Astrocyte (in vitro differentiated cells and primary cell): ENCODE data around the gene MTCL3.

Source experiments
- DNase-seq: peaks from one replicate; pipeline ENCODE4 v3.0.0-alpha.2; 2010; ENCODE audit warnings: low read depth
- FAIRE-seq: peaks from 2 replicates; lab custom pipeline; 2011; peaks lifted over from hg19 to GRCh38; lab: Jason Lieb, UNC
- H2AFZ ChIP-seq: 2 replicates; pipeline ENCODE4 v1.6.0; 2012; ENCODE audit warnings: low read depth, low read length, inconsistent platforms
- H3K27ac ChIP-seq: 2 replicates; pipeline ENCODE4 v1.5.1; 2011; ENCODE audit warnings: low read depth, low read length, inconsistent platforms
- H3K27me3 ChIP-seq: 2 replicates; pipeline ENCODE4 v1.6.0; 2011; ENCODE audit warnings: low read length, inconsistent platforms; ENCODE audit not compliant: insufficient read depth
- H3K36me3 ChIP-seq: 2 replicates; pipeline ENCODE4 v1.5.1; 2011; ENCODE audit warnings: low read length, inconsistent platforms; ENCODE audit not compliant: insufficient read depth
- H3K4me1 ChIP-seq: 2 replicates; pipeline ENCODE4 v1.5.1; 2011; ENCODE audit warnings: low read length, inconsistent platforms; ENCODE audit not compliant: insufficient read depth
- H3K4me2 ChIP-seq: 2 replicates; pipeline ENCODE4 v1.6.0; 2012; ENCODE audit warnings: low read length, inconsistent platforms
- H3K4me3 ChIP-seq: 2 replicates; pipeline ENCODE4 v1.5.1; 2011; ENCODE audit warnings: low read depth, mild to moderate bottlenecking, low read length, inconsistent platforms; ENCODE audit not compliant: insufficient read depth
- H3K79me2 ChIP-seq: 2 replicates; pipeline ENCODE4 v1.6.0; 2012; ENCODE audit warnings: mild to moderate bottlenecking, low read length, inconsistent platforms; ENCODE audit not compliant: insufficient read depth
- H3K9ac ChIP-seq: 2 replicates; pipeline ENCODE4 v1.6.0; 2012; ENCODE audit warnings: mild to moderate bottlenecking, low read length, inconsistent platforms
- H3K9me3 ChIP-seq: 2 replicates; pipeline ENCODE4 v1.5.1; 2012; ENCODE audit warnings: low read depth, mild to moderate bottlenecking, low read length, inconsistent platforms; ENCODE audit not compliant: insufficient read depth
- H4K20me1 ChIP-seq: 2 replicates; pipeline ENCODE4 v1.6.0; 2012; ENCODE audit warnings: low read length, inconsistent platforms; ENCODE audit not compliant: insufficient read depth
- H3K27ac Mint-ChIP-seq: one replicate; pipeline ENCODE4 v1.8.0; 2021; ENCODE audit warnings: mild to moderate bottlenecking, mixed read lengths; ENCODE audit not compliant: unreplicated experiment
- H3K27me3 Mint-ChIP-seq: one replicate; pipeline ENCODE4 v1.8.0; 2021; ENCODE audit warnings: low read depth, mixed read lengths; ENCODE audit not compliant: unreplicated experiment
- H3K36me3 Mint-ChIP-seq: one replicate; pipeline ENCODE4 v1.8.0; 2021; ENCODE audit warnings: low read depth, mixed read lengths; ENCODE audit not compliant: unreplicated experiment
- H3K4me1 Mint-ChIP-seq: one replicate; pipeline ENCODE4 v1.8.0; 2021; ENCODE audit warnings: low read depth, mixed read lengths; ENCODE audit not compliant: unreplicated experiment
- H3K4me3 Mint-ChIP-seq: one replicate; pipeline ENCODE4 v1.8.0; 2021; ENCODE audit warnings: mild to moderate bottlenecking, moderate library complexity, mixed read lengths; ENCODE audit not compliant: unreplicated experiment
- H3K9me3 Mint-ChIP-seq: one replicate; pipeline ENCODE4 v1.8.0; 2021; ENCODE audit warnings: mild to moderate bottlenecking, mixed read lengths; ENCODE audit not compliant: unreplicated experiment
- CTCF ChIP-seq: IDR thresholded peaks from 2 replicates; pipeline ENCODE4 v1.5.1; 2011; ENCODE audit warnings: low read depth, mild to moderate bottlenecking, inconsistent platforms, low read length, moderate library complexity; ENCODE audit not compliant: insufficient read depth
- EZH2 ChIP-seq: IDR thresholded peaks from 2 replicates; pipeline ENCODE4 v1.6.1; 2012; ENCODE audit warnings: mild to moderate bottlenecking, low read length, inconsistent platforms; ENCODE audit not compliant: insufficient read depth

The MTCL3 gene

DNA sequence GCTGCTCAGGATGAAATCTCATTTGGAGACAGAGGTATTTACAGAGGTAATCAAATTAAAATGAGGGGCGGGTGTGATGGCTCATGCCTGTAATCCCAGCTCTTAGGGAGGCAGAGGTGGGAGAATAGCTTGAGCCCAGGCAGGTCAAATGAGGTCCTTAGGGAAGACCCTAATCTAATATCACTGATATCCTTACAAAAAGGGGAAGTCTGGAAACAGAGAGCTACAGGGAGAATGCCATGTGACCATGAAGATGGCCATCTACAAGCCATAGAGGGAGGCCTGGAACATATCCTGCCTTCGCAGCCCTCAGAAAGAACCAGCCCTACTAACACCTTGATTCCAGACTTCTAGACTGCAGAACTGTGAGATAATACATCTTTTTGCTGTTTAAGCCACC, 8.3 kb downstream of the MTCL3 start:
- Mint-ChIP-seq H3K27ac (no peak overlapping the region), H3K4me1 (peaks cover 10% of the 10 kb centered on the region), H3K36me3 (peaks cover 23% of the 10 kb centered on the region), H3K4me3 (no peak overlapping the region), H3K27me3 (no peaks in the 10 kb centered on the region), H3K9me3 (no peaks in the 10 kb centered on the region)
- no peak for FAIRE-seq
- Histone ChIP-seq H3K79me2 (peaks cover 12% of the 10 kb centered on the region), H3K27me3 (no peaks in the 10 kb centered on the region), H3K9me3 (no peaks in the 10 kb centered on the region), H3K4me2 (no peak overlapping the region), H2AFZ (no peak overlapping the region), H3K9ac (no peak overlapping the region), H3K36me3 (peaks cover 35% of the 10 kb centered on the region), H3K27ac (no peak overlapping the region), H4K20me1 (peaks cover 18% of the 10 kb centered on the region), H3K4me3 (no peak overlapping the region), H3K4me1 (peaks cover 8% of the 10 kb centered on the region)
- TF ChIP-seq CTCF (no peak), EZH2 (no peak)
- DNase-seq: no peak

DNA sequence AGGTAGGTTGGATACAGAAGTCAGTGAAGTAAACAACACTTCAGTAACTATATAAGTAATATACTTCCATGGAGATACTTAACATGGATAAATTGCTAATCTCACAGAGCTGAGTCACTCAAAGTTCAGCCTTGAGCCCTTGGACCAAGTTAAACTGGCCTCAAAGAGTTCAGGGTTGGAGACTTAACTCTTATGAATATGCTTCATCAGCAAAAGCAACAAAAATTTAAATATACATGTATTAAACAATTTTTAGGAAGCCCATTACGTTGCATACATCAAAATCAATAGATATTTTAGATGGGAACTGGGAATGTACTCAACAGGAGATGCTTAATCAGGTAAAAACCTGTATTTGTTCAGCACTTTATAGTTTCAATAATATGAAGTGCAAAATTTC, 12.2 kb downstream of the MTCL3 start:
- Histone ChIP-seq H3K36me3 (peaks cover 31% of the 10 kb centered on the region), H4K20me1 (peaks cover 3% of the 10 kb centered on the region), H3K4me3 (no peak overlapping the region), H3K27ac (no peak overlapping the region), H3K4me1 (no peaks in the 10 kb centered on the region), H3K4me2 (no peak overlapping the region), H3K9ac (no peak overlapping the region), H3K27me3 (no peaks in the 10 kb centered on the region), H3K9me3 (no peaks in the 10 kb centered on the region), H2AFZ (no peak overlapping the region), H3K79me2 (no peaks in the 10 kb centered on the region)
- no peak overlapping the region for H3K27ac Mint-ChIP-seq
- H3K4me3 Mint-ChIP-seq: no peak overlapping the region
- TF ChIP-seq EZH2 (no peak), CTCF (no peak)
- H3K27me3 Mint-ChIP-seq: no peaks in the 10 kb centered on the region
- H3K9me3 Mint-ChIP-seq: no peaks in the 10 kb centered on the region
- H3K36me3 Mint-ChIP-seq: peaks cover 22% of the 10 kb centered on the region
- FAIRE-seq: no peak
- H3K4me1 Mint-ChIP-seq: no peaks in the 10 kb centered on the region
- DNase-seq: no peak

DNA sequence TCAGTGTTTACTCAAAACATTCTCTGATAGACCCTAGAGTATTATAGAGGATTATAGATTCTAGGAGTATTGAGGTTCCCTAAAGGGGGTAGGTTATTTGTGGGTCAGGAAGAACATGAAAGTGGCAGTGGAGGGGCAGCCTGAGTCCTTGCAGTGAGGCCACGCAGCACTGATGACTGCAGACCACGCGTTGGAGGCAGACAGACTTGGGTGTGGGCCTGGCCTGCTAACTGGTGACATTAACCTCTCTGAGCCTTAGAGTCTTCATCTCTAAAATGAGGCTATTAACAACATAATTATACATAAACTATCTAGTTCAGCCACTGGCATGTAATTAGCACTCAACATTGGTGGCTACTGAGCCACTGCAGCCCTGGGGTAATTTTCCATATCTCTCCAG, 16.1 kb downstream of the MTCL3 start:
- H3K4me2 ChIP-seq: no peak overlapping the region
- no peaks in the 10 kb centered on the region for H3K4me1 Mint-ChIP-seq
- TF ChIP-seq EZH2 (no peak), CTCF (no peak)
- H3K36me3 Mint-ChIP-seq: peaks cover 8% of the 10 kb centered on the region
- H3K4me3 Mint-ChIP-seq: no peak overlapping the region
- no peak overlapping the region for H2AFZ ChIP-seq
- FAIRE-seq: no peak
- H3K27me3 Mint-ChIP-seq: no peaks in the 10 kb centered on the region
- H3K27ac ChIP-seq: no peak overlapping the region
- no peak overlapping the region for H3K9ac ChIP-seq
- H3K27me3 ChIP-seq: no peaks in the 10 kb centered on the region
- no peaks in the 10 kb centered on the region for H3K9me3 ChIP-seq
- H3K4me1 ChIP-seq: no peaks in the 10 kb centered on the region
- H3K36me3 ChIP-seq: peaks cover 17% of the 10 kb centered on the region
- no peaks in the 10 kb centered on the region for H3K79me2 ChIP-seq
- H3K4me3 ChIP-seq: no peak overlapping the region
- H3K9me3 Mint-ChIP-seq: no peaks in the 10 kb centered on the region
- DNase-seq: no peak
- H3K27ac Mint-ChIP-seq: no peak overlapping the region
- H4K20me1 ChIP-seq: peaks cover 6% of the 10 kb centered on the region
